Smooth muscle cell (in vitro differentiated cells): ENCODE measurements around the gene DNAH2. TPM values are rescaled to one million over a fixed set of nuclear protein-coding genes. Genes with fewer than 3 reads are reported as not detected.

Source experiments
- DNase-seq: peaks from one replicate; lab custom pipeline; 2025; ENCODE audit not compliant: unreplicated experiment; lab: John Stamatoyannopoulos, UW
- H2AFZ ChIP-seq: fragments of 200-600 bp; sonication (generic); 2 replicates; pipeline ENCODE4 v1.6.0; 2016; ENCODE audit warnings: antibody characterized with exemption, low read depth, mild to moderate bottlenecking
- H3F3A ChIP-seq: fragments of 200-600 bp; sonication (generic); 2 replicates; pipeline ENCODE4 v1.6.0; 2017; ENCODE audit warnings: antibody characterized with exemption, low read depth
- H3K27ac ChIP-seq: fragments of 200-600 bp; sonication (generic); 2 replicates; pipeline ENCODE4 v1.5.1; 2016; ENCODE audit warnings: low read depth, mild to moderate bottlenecking
- H3K27me3 ChIP-seq: fragments of 200-600 bp; sonication (generic); 2 replicates; pipeline ENCODE4 v1.6.1; 2016; ENCODE audit warnings: low read depth, mild to moderate bottlenecking
- H3K36me3 ChIP-seq: fragments of 200-600 bp; sonication (generic); 2 replicates; pipeline ENCODE4 v1.5.1; 2016; ENCODE audit warnings: low read depth
- H3K4me1 ChIP-seq: fragments of 200-600 bp; sonication (generic); 2 replicates; pipeline ENCODE4 v1.5.1; 2016; ENCODE audit warnings: low read depth
- H3K4me2 ChIP-seq: fragments of 200-600 bp; sonication (generic); 2 replicates; pipeline ENCODE4 v1.6.0; 2016; ENCODE audit warnings: mild to moderate bottlenecking
- H3K4me3 ChIP-seq: fragments of 200-600 bp; sonication (generic); 2 replicates; pipeline ENCODE4 v1.5.1; 2016; ENCODE audit warnings: mild to moderate bottlenecking
- H3K79me2 ChIP-seq: fragments of 200-600 bp; sonication (generic); 2 replicates; pipeline ENCODE4 v1.6.0; 2016; ENCODE audit warnings: low read depth, mild to moderate bottlenecking
- H3K9ac ChIP-seq: fragments of 200-600 bp; sonication (generic); 2 replicates; pipeline ENCODE4 v1.6.0; 2016; ENCODE audit warnings: low read depth
- H3K9me3 ChIP-seq: fragments of 200-600 bp; sonication (generic); replicated peaks from 2 replicates; pipeline ENCODE4 v1.5.1; 2016; ENCODE audit warnings: low read depth
- H4K20me1 ChIP-seq: fragments of 200-600 bp; sonication (generic); 2 replicates; pipeline ENCODE4 v1.6.0; 2016; ENCODE audit warnings: low read depth
- WGBS: methylation state at CpG from one replicate; pipeline ENCODE4 v1.1.7; 2016; ENCODE audit warnings: low lambda C conversion rate; 5-methylcytosine and 5-hydroxymethylcytosine counted together
- polyA plus RNA-seq: library from polyadenylated mRNA; unstranded; fragments of >200 nt; fragmentation: Nextera tagmentation; extraction: Ambion mirVana; gene quantifications from 2 replicates; pipeline ENCODE4 v1.2.1, GENCODE V29; 2016
- total RNA-seq: library from RNA; depleted of rRNA; stranded (reverse); fragments of >200 nt; gene quantifications from 2 replicates; pipeline ENCODE4 v1.2.3, GENCODE V29; 2014
- TF ChIP-seq, protein P1 (sequence below): fragments of 200-600 bp; sonication (generic); IDR thresholded peaks from 2 replicates; pipeline ENCODE4 v1.5.1; 2017; ENCODE audit warnings: borderline replicate concordance, mild to moderate bottlenecking, antibody characterized with exemption; ENCODE audit not compliant: insufficient read depth, poor library complexity, severe bottlenecking

The DNAH2 gene
- total and polyA plus RNA-seq, 2 experiments from 2014 or later, result not detected

- TF ChIP-seq, protein P1, sequence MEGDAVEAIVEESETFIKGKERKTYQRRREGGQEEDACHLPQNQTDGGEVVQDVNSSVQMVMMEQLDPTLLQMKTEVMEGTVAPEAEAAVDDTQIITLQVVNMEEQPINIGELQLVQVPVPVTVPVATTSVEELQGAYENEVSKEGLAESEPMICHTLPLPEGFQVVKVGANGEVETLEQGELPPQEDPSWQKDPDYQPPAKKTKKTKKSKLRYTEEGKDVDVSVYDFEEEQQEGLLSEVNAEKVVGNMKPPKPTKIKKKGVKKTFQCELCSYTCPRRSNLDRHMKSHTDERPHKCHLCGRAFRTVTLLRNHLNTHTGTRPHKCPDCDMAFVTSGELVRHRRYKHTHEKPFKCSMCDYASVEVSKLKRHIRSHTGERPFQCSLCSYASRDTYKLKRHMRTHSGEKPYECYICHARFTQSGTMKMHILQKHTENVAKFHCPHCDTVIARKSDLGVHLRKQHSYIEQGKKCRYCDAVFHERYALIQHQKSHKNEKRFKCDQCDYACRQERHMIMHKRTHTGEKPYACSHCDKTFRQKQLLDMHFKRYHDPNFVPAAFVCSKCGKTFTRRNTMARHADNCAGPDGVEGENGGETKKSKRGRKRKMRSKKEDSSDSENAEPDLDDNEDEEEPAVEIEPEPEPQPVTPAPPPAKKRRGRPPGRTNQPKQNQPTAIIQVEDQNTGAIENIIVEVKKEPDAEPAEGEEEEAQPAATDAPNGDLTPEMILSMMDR, result no peak
These were observed 162.7 kb downstream of the DNAH2 start for GRCh38 chr17:7880076-7880868.

GRCh38 chr17:7881276-7882054 is 163.9 kb downstream of the DNAH2 start:
- H3K36me3 ChIP-seq, result peaks cover 5% of the 10 kb centered on the region
- TF ChIP-seq, protein P1, result no peak
- no peaks in the 10 kb centered on the region for H4K20me1 ChIP-seq
- H3K4me3 ChIP-seq, result no peak overlapping the region
- H3K9ac ChIP-seq, result no peak overlapping the region
- H2AFZ ChIP-seq, result no peak overlapping the region
- peaks cover 2% of the 10 kb centered on the region for H3F3A ChIP-seq
- no peak for DNase-seq
- H3K9me3 ChIP-seq, result no peaks in the 10 kb centered on the region
- no peaks in the 10 kb centered on the region for H3K27me3 ChIP-seq
- H3K4me1 ChIP-seq, result peaks cover 20% of the 10 kb centered on the region
- peaks cover 18% of the 10 kb centered on the region for H3K79me2 ChIP-seq
- 69% methylated on average over 7 of the region's 7 CpGs for WGBS
- H3K4me2 ChIP-seq, result no peak overlapping the region
- no peak overlapping the region for H3K27ac ChIP-seq

More at GRCh38 chr17:7880076-7880868, 162.7 kb downstream of the DNAH2 start:
- no peak overlapping the region for H3K9ac ChIP-seq
- no peaks in the 10 kb centered on the region for H3K27me3 ChIP-seq
- H3K4me3 ChIP-seq, result no peak overlapping the region
- H3K27ac ChIP-seq, result no peak overlapping the region
- peaks cover 8% of the 10 kb centered on the region for H3K36me3 ChIP-seq
- no peak overlapping the region for H2AFZ ChIP-seq
- DNase-seq, result no peak
- H3K79me2 ChIP-seq, result peaks cover 12% of the 10 kb centered on the region
- no peaks in the 10 kb centered on the region for H3F3A ChIP-seq
- H3K4me1 ChIP-seq, result peaks cover 11% of the 10 kb centered on the region
- no peaks in the 10 kb centered on the region for H4K20me1 ChIP-seq
- no peaks in the 10 kb centered on the region for H3K9me3 ChIP-seq
- no peak overlapping the region for H3K4me2 ChIP-seq
- 89% methylated on average over 3 of the region's 3 CpGs for WGBS

DNA sequence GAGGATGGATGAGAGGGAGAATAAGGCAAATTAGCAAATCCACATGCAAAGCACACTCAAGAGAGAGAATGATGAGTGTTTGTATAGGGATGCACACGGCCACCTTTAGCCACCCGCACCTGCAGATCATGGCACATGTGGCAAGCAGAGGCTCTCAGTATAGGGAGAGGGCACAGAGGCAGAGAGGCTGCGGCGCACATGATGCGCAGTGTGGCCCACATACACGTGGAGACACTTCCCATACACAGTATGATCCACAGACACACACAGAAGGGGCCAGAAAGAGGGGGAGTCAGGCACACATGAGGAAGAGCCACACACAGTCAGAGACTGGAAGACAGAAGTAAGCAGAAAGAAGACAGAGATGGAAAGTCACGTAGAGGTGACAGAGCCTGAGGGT is 164.5 kb downstream of the DNAH2 start:
- Histone ChIP-seq H3K9me3 (no peaks in the 10 kb centered on the region), H3K9ac (no peak overlapping the region), H4K20me1 (no peaks in the 10 kb centered on the region), H3K27me3 (no peaks in the 10 kb centered on the region), H2AFZ (no peak overlapping the region), H3K4me1 (peaks cover 24% of the 10 kb centered on the region), H3K4me2 (no peak overlapping the region), H3K79me2 (peaks cover 18% of the 10 kb centered on the region), H3K27ac (no peak overlapping the region), H3K36me3 (peaks cover 5% of the 10 kb centered on the region), H3F3A (peaks cover 4% of the 10 kb centered on the region), H3K4me3 (no peak overlapping the region)
- DNase-seq, result no peak
- TF ChIP-seq, protein P1, result no peak
- WGBS, result 88% methylated on average over 7 of the region's 7 CpGs
